Endothelial cell (in vitro differentiated cells): Measurements from ENCODE around the gene CAPZB. TPM values are rescaled to one million over a fixed set of nuclear protein-coding genes. Genes with fewer than 3 reads are reported as not detected.

Experiments used
- DNase-seq: peaks from one replicate; pipeline ENCODE4 v3.0.0; 2021; ENCODE audit warnings: low spot score
- H3K27ac Mint-ChIP-seq: one replicate; pipeline ENCODE4 v1.8.0; 2021; ENCODE audit warnings: mixed read lengths, inconsistent platforms; ENCODE audit not compliant: unreplicated experiment
- H3K27me3 Mint-ChIP-seq: one replicate; pipeline ENCODE4 v1.8.0; 2021; ENCODE audit warnings: mild to moderate bottlenecking, moderate library complexity, mixed read lengths, inconsistent platforms; ENCODE audit not compliant: unreplicated experiment
- H3K36me3 Mint-ChIP-seq: one replicate; pipeline ENCODE4 v1.8.0; 2021; ENCODE audit warnings: mild to moderate bottlenecking, low read depth, mixed read lengths, inconsistent platforms; ENCODE audit not compliant: unreplicated experiment
- H3K4me1 Mint-ChIP-seq: one replicate; pipeline ENCODE4 v1.8.0; 2021; ENCODE audit warnings: mild to moderate bottlenecking, mixed read lengths, inconsistent platforms; ENCODE audit not compliant: unreplicated experiment
- H3K4me3 Mint-ChIP-seq: one replicate; pipeline ENCODE4 v1.8.0; 2021; ENCODE audit warnings: mild to moderate bottlenecking, mixed read lengths, inconsistent platforms; ENCODE audit not compliant: unreplicated experiment
- H3K9me3 Mint-ChIP-seq: one replicate; pipeline ENCODE4 v1.8.0; 2021; ENCODE audit warnings: mixed read lengths, inconsistent platforms; ENCODE audit not compliant: unreplicated experiment
- CTCF ChIP-seq: fragments of 200-600 bp; sonication (generic); IDR thresholded peaks from one replicate; pipeline ENCODE4 v1.5.0; 2021; ENCODE audit warnings: antibody characterized with exemption; ENCODE audit not compliant: unreplicated experiment
- total RNA-seq: library from RNA; stranded (reverse); fragmentation: NEBNext Ultra II Directional; extraction: Animal tissue kit (Norgen Biotek cat#: 25700); gene quantifications from one replicate; pipeline ENCODE4 v1.2.1, GENCODE V29; 2021; ENCODE audit not compliant: unreplicated experiment

Gene CAPZB
- total RNA-seq, 1 donor from 2014 or later = 414 TPM

- no peaks in the 10 kb centered on the region for H3K9me3 Mint-ChIP-seq
- no peak overlapping the region for H3K4me3 Mint-ChIP-seq
- peaks cover 28% of the 10 kb centered on the region for H3K36me3 Mint-ChIP-seq
- H3K27ac Mint-ChIP-seq = no peak overlapping the region
- H3K27me3 Mint-ChIP-seq = peaks cover 15% of the 10 kb centered on the region
- no peak for TF ChIP-seq CTCF
- no peak for DNase-seq
- H3K4me1 Mint-ChIP-seq = peaks cover 16% of the 10 kb centered on the region
Measured at GRCh38 chr1:19310061-19310460, 175.3 kb downstream of the CAPZB start.

DNA sequence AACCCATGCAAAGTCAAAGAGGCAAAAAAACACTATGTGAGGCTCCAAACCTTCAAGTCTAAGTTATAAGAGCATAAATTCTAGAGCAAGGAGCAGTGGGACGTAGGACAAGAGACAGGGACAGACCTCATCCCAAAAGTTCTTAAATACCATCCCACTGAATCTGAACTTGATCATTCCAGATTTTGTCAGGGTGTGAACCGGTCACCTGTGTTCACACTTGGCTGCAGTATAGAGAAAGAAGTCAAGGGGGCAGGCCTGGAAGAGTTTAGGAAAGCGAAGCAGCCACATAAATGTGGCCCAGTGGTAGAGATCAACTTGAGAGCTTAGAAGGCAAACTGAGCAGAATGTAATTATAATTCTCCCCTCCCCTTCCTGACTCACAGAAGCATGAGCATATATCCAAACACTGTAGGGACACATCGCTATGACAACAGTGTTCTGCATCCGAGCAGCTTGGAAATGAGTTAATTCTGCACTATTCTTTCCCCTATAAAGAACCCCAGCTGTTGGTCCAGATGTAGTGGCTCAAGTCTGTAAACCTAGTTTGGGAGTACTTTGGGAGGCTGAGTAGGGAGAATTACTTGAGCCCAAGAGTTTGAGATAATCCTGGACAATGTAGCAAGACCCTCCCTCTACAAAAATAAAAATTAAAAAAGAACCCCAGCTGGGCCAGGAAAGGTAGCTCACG lies 176.1 kb downstream of the CAPZB start:
- TF ChIP-seq CTCF = no peak
- no peaks in the 10 kb centered on the region for H3K9me3 Mint-ChIP-seq
- peak overlapping the region; percentile 5 for H3K4me3 Mint-ChIP-seq
- H3K4me1 Mint-ChIP-seq = peaks cover 16% of the 10 kb centered on the region
- DNase-seq = no peak
- peaks cover 15% of the 10 kb centered on the region for H3K27me3 Mint-ChIP-seq
- H3K36me3 Mint-ChIP-seq = peaks cover 35% of the 10 kb centered on the region
- no peak overlapping the region for H3K27ac Mint-ChIP-seq

GRCh38 chr1:19308509-19308907 lies 176.8 kb downstream of the CAPZB start:
- no peaks in the 10 kb centered on the region for H3K9me3 Mint-ChIP-seq
- peaks cover 40% of the 10 kb centered on the region for H3K36me3 Mint-ChIP-seq

GRCh38 chr1:19307794-19308508 lies 177.4 kb downstream of the CAPZB start:
- DNase-seq = no peak
- Mint-ChIP-seq H3K4me3 (peak overlapping the region; percentile 52), H3K4me1 (peaks cover 9% of the 10 kb centered on the region), H3K9me3 (no peaks in the 10 kb centered on the region), H3K27me3 (peaks cover 12% of the 10 kb centered on the region), H3K36me3 (peaks cover 44% of the 10 kb centered on the region), H3K27ac (no peak overlapping the region)
- no peak for TF ChIP-seq CTCF

More at GRCh38 chr1:19308509-19308907, 176.8 kb downstream of the CAPZB start:
- TF ChIP-seq CTCF = no peak
- H3K4me3 Mint-ChIP-seq = peak overlapping the region; percentile 5
- no peak overlapping the region for H3K27ac Mint-ChIP-seq
- no peak for DNase-seq
- H3K27me3 Mint-ChIP-seq = peaks cover 15% of the 10 kb centered on the region
- peaks cover 15% of the 10 kb centered on the region for H3K4me1 Mint-ChIP-seq

GRCh38 chr1:19306941-19307340 lies 178.4 kb downstream of the CAPZB start:
- TF ChIP-seq CTCF = no peak
- no peak overlapping the region for H3K27ac Mint-ChIP-seq
- peaks cover 12% of the 10 kb centered on the region for H3K27me3 Mint-ChIP-seq
- H3K4me3 Mint-ChIP-seq = no peak overlapping the region
- no peak for DNase-seq
- H3K4me1 Mint-ChIP-seq = peaks cover 6% of the 10 kb centered on the region
- H3K36me3 Mint-ChIP-seq = peaks cover 44% of the 10 kb centered on the region
- H3K9me3 Mint-ChIP-seq = no peaks in the 10 kb centered on the region
